SIG-M5 (cell line): ENCODE data around the gene MUC3A.
"Not testable (repeated sequence)": the region's sequence is repeated elsewhere in the genome, so short reads cannot be mapped to it uniquely, and the experiment has no call there.

Source experiments
- DNase-seq: peaks from one replicate; lab custom pipeline; 2025; lab: John Stamatoyannopoulos, UW

MUC3A gene, protein sequence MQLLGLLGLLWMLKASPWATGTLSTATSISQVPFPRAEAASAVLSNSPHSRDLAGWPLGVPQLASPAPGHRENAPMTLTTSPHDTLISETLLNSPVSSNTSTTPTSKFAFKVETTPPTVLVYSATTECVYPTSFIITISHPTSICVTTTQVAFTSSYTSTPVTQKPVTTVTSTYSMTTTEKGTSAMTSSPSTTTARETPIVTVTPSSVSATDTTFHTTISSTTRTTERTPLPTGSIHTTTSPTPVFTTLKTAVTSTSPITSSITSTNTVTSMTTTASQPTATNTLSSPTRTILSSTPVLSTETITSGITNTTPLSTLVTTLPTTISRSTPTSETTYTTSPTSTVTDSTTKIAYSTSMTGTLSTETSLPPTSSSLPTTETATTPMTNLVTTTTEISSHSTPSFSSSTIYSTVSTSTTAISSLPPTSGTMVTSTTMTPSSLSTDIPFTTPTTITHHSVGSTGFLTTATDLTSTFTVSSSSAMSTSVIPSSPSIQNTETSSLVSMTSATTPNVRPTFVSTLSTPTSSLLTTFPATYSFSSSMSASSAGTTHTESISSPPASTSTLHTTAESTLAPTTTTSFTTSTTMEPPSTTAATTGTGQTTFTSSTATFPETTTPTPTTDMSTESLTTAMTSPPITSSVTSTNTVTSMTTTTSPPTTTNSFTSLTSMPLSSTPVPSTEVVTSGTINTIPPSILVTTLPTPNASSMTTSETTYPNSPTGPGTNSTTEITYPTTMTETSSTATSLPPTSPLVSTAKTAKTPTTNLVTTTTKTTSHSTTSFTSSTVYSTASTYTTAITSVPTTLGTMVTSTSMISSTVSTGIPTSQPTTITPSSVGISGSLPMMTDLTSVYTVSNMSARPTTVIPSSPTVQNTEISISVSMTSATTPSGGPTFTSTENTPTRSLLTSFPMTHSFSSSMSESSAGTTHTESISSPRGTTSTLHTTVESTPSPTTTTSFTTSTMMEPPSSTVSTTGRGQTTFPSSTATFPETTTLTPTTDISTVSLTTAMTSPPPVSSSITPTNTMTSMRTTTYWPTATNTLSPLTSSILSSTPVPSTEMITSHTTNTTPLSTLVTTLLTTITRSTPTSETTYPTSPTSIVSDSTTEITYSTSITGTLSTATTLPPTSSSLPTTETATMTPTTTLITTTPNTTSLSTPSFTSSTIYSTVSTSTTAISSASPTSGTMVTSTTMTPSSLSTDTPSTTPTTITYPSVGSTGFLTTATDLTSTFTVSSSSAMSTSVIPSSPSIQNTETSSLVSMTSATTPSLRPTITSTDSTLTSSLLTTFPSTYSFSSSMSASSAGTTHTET (N-terminal part only)

DNA sequence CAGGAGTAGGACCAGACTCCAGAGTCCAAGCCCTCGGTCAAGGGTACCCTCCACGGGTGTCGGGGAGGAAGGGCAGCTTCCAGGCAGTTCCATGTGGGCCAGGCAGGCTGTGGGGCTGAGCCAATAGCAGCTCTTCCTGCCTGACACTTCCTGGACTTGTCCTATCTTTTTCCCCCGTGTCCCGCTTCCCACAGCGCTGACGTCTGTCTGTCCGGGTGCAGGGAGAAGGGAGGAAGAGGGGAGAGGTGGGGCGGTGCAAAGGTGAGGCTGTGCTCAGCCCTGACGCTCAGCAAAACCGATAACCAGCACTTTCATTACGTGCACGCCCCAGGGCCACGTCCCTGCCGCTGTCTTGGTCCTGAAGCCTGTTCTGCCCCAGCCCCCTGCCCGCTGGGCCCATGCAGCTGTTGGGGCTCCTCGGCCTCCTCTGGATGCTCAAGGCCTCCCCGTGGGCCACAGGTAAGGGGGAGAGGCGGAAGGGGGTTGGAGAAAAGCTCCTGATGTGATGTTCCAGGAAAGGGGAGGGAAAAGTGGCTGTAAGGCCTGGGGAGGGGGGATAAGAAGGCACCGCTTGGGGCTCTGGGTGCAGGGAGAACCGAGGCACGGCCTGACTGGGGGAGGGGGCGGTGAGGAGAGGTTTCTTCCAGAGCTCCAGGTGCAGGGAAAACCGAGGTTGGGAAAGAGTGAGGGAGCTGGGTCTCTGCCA lies at the start of gene MUC3A:
Gene MUC3A, plus strand, starts transcription at position 308 of the 706 bp plus-strand sequence. Its CDS starts 91 bp downstream, at position 399.
- no peak for DNase-seq

DNA sequence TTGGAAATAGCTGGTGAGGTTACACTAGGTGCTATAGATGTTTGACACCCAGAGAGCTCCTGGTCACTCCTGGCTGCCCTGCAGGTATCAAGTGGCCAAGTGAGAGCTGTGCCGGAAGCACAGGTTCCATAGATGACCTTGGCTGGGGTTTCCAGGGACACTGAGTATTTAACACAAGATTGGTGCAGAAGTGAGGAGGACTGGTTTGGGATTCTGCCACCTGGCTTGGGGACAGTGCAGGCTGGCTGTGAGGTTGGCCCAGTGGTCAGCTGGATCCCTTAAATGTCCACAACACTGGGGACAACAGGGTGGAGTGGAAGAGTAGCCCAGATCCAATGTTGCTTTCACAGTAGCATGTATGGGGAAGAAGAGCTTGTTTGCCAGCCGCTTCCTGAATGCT lies 48.4 kb upstream of the MUC3A start:
- no peak for DNase-seq

DNA sequence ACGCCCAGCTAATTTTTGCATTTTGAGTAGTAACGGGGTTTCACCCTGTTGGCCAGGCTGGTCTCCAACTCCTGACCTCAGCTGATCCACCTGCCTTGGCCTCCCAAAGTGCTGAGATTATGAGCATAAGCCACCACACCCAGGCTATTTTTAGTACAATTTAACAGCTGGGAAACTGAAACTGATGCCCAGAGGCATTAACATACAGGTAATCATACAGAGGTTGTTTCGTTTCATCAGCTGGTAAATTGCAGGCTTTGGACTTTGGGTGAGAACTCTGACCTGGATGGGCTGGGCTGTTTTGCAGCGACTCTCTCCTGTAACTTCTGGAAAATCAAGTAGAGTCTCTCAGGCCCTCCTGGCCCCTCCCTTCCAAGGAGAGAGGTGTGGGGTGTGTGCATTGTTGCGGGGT lies 47.4 kb upstream of the MUC3A start:
- DNase-seq: no peak

DNA sequence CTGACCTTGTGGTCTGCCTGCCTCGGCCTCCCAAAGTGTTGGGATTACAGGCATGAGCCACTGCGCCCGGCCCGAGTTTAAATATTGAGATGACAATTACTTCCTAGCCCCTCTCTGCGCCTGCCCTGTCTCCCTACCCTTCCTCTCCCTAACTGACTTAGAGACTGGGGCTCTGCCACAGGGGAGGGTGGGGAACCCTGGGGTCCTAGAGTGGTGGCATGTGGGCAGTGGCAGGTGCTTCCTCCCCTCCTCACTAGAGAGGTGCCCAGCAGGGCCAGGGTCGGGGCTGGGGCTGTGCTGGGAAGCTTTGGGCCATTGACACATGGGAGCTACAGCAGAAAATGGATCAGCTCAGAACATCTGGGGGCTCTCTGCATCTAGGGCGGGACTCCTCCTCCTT lies 46.7 kb upstream of the MUC3A start:
- no peak for DNase-seq

DNA sequence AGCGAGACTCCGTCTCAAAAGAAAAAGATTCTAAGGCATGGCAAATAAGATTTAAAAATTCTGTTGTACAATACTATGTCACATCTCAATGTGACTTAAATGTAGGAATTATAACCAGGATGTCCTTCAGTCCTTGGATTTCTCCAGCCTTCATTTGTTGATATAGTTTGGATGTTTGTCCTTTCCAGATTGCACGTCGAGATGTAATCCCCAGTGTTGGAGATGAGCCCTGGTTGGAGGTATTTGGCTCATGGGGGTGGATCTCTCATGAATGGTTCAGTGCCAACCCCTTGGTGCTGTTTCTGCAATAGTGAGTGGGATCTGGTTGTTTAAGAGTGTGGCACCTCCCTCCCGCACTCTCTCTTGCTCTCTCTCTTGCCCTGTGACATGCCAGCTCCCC lies 40.8 kb upstream of the MUC3A start:
- DNase-seq: no peak

DNA sequence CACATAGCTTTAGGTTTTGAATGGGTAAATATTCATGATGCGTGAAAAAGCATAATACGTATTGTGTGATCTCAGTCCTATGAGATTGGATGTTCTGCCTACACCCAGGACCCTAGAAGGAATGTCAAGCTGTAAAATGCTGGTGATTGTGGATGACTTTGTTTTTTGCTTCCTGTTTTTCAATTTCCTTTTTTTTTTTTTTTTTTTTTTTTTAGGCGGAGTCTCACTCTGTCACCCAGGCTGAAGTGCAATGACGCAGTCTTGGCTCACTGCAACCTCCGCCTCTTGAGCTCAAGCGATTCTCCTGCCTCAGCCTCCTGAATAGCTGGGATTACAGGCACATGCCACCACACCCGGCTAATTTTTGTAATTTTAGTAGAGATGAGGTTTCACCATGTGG lies 38.9 kb upstream of the MUC3A start:
- DNase-seq: not testable (repeated sequence)

DNA sequence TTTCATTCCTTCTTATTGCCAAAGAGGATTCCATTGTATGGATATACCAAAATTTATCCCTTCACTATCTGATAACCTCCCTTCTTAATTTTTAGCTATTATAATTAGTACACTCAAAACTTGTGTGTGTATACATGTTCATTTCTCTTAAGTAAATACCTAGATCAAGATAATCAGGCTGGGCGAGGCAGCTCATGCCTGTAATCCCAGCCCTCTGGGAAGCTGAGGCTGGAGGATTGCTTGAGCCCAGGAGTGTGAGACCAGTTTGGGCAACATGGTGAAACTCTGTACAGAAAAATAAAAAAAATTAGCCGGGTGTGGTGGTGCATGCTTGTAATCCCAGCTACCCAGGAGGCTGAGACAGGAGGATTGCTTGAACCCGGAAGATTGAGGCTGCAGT lies 37.9 kb upstream of the MUC3A start:
- no peak for DNase-seq

DNA sequence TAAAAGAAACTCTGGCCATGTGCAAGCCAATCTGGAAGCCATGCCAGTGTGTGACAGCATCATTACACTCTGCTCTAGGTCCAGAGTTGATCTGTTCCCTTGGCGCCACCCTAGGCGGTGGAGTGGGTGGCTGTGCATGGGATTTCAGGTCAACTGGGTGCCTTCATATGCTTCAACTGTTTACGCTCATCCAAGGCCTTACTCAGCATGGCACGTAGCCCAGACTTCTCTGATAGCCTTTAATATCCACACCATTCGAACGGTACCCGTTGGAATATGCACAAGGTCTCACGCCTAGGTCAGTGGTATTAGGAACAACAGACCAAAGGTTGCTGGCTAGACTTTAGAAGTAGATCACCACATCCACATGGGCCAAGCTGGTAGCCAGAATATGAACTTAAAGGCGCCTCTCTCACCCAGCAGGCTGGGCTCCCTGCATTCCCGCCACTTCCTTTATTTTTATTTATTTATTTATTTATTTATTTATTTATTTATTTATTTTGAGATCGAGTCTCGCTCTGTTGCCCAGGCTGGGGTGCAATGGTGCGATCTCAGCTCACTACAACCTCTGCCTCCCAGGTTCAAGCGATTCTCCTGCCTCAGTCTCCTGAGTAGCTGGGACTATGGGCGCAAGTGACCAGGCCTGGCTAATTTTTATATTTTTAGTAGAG lies 35.0 kb upstream of the MUC3A start:
- no peak for DNase-seq

DNA sequence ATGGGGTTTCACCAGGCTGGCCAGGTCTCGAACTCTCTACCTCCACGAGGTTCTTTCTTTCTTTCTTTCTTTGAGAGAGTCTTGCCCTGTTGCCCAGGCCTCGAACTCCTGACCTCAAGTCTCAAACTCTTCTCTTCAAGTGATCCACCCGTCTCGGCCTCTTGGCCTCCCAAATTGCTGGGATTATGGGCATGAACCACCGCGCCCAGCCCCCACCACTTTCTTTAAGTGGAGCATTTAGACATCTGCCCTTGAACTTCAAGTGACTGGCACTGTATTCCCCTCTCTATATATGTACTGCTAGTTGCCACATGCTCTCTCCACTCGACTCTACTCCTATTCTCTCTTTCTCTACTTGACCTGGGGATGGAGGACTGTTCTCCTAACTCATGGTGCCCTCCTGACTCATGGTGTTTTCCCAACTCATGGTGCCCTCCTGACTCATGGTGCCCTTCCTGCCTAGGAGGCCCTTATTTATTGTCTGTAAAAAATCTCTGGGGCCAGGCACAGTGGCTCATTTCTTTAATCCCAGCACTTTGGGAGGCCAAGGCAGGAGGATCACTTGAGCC lies 34.4 kb upstream of the MUC3A start:
- no peak for DNase-seq

DNA sequence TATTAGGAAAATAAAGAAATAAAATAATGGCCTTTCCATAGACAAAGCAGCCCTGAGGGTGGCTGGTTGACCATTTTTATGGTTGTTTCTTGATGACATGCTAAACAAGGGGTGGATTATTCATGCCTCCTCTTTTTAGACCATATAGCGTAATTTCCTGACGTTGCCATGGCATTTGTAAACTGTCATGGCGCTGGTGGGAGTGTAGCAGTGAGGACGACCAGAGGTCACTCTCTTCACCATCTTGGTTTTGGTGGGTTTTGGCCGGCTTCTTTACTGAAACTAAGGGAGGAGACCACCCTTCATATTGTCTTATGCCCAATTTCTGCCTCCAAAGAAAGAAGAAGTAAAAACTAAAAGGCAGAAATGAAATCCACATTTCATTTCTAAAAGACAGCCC lies 30.0 kb upstream of the MUC3A start:
- DNase-seq: not testable (repeated sequence)

DNA sequence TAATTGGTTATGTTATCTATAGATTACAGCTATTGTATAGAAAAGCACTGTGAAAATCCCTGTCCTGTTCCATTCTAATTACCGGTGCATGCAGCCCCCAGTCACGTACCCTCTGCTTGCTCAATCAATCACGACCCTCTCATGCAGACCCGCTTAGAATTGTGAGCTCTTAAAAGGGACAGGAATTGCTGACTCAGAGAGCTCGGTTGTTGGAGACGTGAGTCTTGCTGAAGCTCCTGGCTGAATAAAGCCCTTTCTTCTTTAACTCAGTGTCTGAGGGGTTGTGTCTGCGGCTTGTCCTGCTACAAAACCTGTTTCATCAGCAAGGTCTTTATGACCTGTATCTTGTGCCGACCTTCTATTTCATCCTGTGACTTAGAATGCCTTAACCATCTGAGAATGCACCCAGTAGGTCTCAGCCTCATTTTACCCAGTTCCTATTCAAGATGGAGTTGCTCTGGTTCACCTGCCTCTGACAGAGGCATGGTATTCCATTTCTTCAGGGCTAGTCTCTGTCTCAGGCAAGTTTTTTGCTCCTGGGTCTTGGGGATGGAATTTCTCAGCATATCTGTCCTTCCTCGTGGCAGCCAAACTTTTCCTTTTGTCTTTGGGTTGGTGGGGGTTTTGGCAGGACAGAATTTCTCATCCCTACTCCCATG lies 29.4 kb upstream of the MUC3A start:
- not testable (repeated sequence) for DNase-seq

DNA sequence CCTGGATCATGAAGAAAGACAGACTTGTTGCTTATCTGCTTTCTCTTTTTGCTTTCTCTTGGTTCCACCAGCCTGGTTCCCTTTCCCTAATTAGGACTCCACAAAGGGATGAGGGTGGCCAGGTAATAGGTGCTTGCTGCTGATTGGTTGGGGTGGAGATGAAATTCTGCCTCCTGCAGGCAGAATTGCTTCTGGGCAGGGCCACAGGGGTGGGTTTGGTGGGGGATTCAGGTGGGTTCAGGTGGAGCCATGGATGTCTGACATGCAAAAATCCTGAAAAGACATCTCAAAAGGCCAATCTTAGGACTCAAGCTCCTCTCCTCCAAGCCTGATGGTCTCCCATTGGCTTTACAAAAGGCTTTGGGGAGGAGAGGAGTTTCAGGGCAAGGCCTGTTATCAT lies 28.3 kb upstream of the MUC3A start:
- no peak for DNase-seq

DNA sequence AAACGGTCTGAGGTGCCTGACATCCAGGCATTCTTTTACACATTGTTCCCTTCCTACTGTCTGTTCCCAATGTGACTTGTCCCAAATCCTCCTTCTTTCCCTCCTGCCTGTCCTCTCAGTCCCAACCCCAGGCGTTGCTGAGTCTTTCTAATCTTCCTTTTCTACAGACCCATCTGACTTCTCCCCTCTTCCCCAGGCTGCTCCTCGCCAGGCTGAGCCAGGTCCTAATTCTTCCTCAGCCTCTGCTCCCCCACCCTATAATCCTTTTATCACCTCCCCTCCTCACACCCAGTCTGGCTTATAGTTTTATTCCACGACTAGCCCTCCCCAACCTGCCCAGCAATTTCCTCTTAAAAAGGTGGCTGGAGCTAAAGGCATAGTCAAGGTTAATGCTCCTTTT lies 25.7 kb upstream of the MUC3A start:
- DNase-seq: not testable (repeated sequence)

DNA sequence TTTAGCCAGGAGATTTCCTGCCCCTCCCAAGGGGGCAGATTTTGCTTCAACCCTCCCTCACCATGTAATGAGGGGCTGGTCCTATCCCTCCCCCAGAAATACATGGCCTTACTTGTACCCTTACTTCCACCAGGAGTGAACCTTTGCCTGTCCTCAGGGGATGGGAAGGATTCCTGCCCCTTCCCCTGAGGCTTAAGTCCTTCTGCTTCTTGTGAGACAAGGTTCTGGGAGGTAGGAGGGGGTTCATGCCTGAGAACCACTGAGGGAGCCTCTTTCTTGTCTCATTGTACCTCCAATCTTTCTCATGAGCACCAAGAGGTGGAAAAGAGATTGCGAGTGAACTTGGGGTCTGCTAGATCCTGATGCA lies 19.5 kb upstream of the MUC3A start:
- DNase-seq: no peak

DNA sequence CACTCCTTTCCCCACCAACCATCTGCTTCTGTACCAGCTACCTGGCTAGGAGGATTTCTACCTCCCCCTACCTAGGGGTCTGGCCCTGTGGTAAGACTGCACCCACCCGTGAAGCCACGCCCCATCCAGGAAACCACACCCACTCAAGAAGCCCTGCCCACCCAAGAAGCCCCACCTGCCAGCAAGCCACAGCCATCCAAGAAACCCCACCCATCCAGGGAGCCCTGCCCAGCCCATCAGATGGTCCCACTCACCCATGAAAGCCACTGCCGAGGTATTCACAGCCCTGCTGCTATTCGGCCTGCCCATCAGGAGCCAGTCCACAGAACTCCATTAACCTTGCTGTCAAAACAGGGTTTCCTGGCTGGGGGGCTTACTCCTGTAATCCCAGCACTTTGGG lies 15.6 kb upstream of the MUC3A start:
- DNase-seq: no peak

DNA sequence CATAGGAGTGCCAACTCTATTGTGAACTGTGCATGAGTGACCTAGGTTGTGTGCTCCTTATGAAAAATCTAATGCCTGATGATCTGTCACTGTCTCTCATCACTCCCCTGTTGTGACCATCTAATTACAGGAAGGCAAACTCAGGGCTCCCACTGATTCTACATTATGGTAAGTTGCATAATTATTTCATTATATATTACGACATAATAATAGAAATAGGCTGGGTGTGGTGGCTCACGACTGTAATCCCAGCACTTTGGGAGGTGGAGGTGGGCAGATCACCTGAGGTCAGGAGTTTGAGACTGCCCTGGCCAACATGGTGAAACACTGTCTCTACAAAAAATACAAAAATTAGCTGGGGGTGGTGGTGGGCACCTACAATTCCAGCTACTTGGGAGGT lies 14.0 kb upstream of the MUC3A start:
- not testable (repeated sequence) for DNase-seq

DNA sequence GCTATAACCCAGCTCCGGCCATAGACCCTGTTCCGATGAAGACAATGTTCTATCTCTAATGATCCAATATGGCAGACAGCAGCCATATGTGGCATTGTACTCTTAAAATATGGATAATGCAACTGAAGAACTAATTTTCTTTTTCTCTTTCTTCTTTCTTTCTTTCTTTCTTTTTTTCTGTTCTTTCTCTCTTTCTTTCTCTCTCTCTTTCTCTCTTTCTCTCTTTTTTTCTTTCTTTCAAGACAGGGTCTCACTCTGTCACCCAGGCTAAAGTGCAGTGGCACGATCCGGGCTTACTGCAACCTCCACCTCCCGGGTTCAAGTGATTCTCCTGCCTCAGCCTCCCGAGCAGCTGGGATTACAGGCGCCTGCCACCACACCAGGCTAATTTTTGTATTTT lies 13.2 kb upstream of the MUC3A start:
- DNase-seq: not testable (repeated sequence)

DNA sequence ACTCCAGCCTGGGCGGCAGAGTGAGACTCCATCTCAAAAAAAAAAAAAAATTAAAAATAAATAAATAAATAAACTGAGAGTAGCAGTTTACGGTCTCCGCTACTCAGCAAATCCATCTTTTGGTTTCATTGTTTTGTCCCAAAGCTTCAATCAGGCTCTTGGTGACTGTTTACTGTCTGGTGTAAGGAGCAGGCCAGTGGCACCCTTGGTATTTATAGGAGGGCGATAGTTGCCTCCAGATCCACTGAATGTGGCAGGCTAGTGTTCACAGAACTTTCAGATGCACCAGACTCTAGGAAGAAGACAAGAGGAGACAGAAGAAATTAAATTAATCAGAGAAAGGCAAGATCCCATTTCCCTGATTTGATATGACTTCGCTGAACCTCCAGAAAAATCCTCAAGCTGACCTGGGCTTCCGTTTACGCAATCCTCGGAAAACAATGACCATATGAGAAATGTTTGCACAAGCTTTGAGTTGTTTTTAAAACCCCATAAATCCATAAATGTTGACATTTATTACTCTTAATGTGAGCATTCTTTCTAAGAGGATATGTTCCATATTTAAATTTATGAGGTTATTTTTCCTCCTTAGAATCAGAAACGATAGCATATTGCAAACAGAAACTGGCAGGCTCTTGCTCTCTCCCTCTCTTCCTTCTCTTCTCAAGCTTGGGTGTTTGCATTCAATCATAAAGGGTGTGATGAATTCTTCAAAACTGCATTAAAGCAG lies 7.1 kb upstream of the MUC3A start:
- DNase-seq: no peak

DNA sequence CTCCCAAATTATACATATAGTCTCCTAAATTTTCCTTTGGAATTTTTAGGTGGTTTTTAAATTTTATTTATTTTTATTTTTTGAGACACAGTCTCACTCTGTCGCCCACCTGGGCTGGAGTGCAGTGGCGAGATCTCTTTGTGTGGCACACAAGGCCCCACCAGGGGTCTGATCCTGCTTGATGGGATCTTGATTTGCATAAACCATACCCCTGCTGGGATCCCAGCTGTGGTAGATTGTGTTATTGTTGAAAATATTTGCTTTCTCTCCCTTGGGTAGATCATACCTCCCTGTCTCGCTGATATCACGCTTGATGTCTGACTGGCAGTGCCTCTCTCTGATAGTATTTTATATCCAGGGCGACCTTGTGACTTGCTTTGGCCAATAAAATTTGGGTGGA lies 5.6 kb upstream of the MUC3A start:
- DNase-seq: no peak

DNA sequence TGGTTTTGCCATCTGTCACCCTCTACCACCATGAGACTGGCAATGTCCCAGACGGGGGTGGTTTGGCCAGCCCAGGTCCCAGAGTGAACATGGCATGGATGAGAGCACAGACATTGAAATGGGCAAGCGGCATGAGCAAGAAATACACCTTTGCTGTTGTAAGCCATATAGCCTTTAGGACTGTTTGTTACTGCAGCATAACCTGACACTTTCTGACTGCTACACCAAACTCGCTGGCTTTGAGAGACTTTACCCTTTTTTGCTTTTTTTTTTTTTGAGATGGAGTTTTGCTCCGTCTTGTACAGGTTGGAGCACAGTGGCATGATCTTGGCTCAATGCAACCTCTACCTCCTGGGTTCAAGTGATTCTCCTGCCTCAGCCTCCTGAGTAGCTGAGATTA lies 5.2 kb upstream of the MUC3A start:
- no peak for DNase-seq
